Skeletal muscle cell (primary cell): ENCODE data around the gene ALDH1A2.
"Not testable (repeated sequence)": the region's sequence is repeated elsewhere in the genome, so short reads cannot be mapped to it uniquely, and the experiment has no call there.

Source experiments
- DNase-seq: peaks from one replicate; pipeline ENCODE4 v3.0.0-alpha.2; 2010; ENCODE audit warnings: low read depth
- H3K4me3 ChIP-seq: 2 replicates; pipeline ENCODE4 v1.5.1; 2011; ENCODE audit warnings: low read depth, mild to moderate bottlenecking, control low read depth, low read length, moderate library complexity

Gene ALDH1A2

GRCh38 chr15:58045376-58045775 is 20.1 kb downstream of the ALDH1A2 start:
- not testable (repeated sequence) for DNase-seq, H3K4me3 ChIP-seq

- no peak for DNase-seq
- H3K4me3 ChIP-seq: no peak overlapping the region
These were observed 21.0 kb downstream of the ALDH1A2 start for GRCh38 chr15:58044551-58044950.

GRCh38 chr15:58043192-58043903 is 22.2 kb downstream of the ALDH1A2 start:
- no peak for DNase-seq
- no peak overlapping the region for H3K4me3 ChIP-seq

- no peak overlapping the region for H3K4me3 ChIP-seq
- DNase-seq: no peak
These were observed 23.5 kb downstream of the ALDH1A2 start for GRCh38 chr15:58042006-58042405.

- no peak overlapping the region for H3K4me3 ChIP-seq
- DNase-seq: no peak
These were observed 25.4 kb downstream of the ALDH1A2 start for GRCh38 chr15:58040150-58040549.

GRCh38 chr15:58039079-58040035 is 26.2 kb downstream of the ALDH1A2 start:
- no peak overlapping the region for H3K4me3 ChIP-seq

GRCh38 chr15:58038426-58039078 is 27.0 kb downstream of the ALDH1A2 start:
- no peak overlapping the region for H3K4me3 ChIP-seq
- peak; percentile 61 for DNase-seq

More at GRCh38 chr15:58039079-58040035, 26.2 kb downstream of the ALDH1A2 start:
- no peak for DNase-seq

- H3K4me3 ChIP-seq: no peak overlapping the region
- no peak for DNase-seq
These were observed 27.7 kb downstream of the ALDH1A2 start for GRCh38 chr15:58037723-58038301.

GRCh38 chr15:58036579-58036978 is 28.9 kb downstream of the ALDH1A2 start:
- no peak overlapping the region for H3K4me3 ChIP-seq
- DNase-seq: no peak

- H3K4me3 ChIP-seq: not testable (repeated sequence)
These were observed 37.1 kb downstream of the ALDH1A2 start for GRCh38 chr15:58028392-58028791.

GRCh38 chr15:58026552-58026951 is 39.0 kb downstream of the ALDH1A2 start:
- no peak for DNase-seq
- H3K4me3 ChIP-seq: no peak overlapping the region

More at GRCh38 chr15:58028392-58028791, 37.1 kb downstream of the ALDH1A2 start:
- DNase-seq: not testable (repeated sequence)

- no peak overlapping the region for H3K4me3 ChIP-seq
- DNase-seq: no peak
These were observed 39.5 kb downstream of the ALDH1A2 start for GRCh38 chr15:58026051-58026450.

GRCh38 chr15:58021332-58022230 is 43.9 kb downstream of the ALDH1A2 start:
- no peak overlapping the region for H3K4me3 ChIP-seq
- DNase-seq: no peak

GRCh38 chr15:58019503-58020376 is 45.8 kb downstream of the ALDH1A2 start:
- no peak for DNase-seq
- H3K4me3 ChIP-seq: no peak overlapping the region

- DNase-seq: no peak
- no peak overlapping the region for H3K4me3 ChIP-seq
These were observed 47.6 kb downstream of the ALDH1A2 start for GRCh38 chr15:58017869-58018268.

GRCh38 chr15:58016581-58017175 is 48.8 kb downstream of the ALDH1A2 start:
- DNase-seq: no peak
- no peak overlapping the region for H3K4me3 ChIP-seq

- peak; percentile 3 for DNase-seq
- no peak overlapping the region for H3K4me3 ChIP-seq
These were observed 49.9 kb downstream of the ALDH1A2 start for GRCh38 chr15:58015565-58015964.
